SK-N-SH treated with all-trans-retinoic acid at 6 μM for 48 hours (cell line): ENCODE data around the gene SEPTIN5.

Experiments
- ATAC-seq: fragments of 200-7000 bp; cut with Tn5 transposase; 3 replicates; pipeline ENCODE4 v1.9.1; 2020; ENCODE audit warnings: mild to moderate bottlenecking, moderate library complexity
- ARNTL ChIP-seq: fragments of 450-650 bp; formaldehyde crosslinking; IDR thresholded peaks from 2 replicates; pipeline ENCODE4 v1.5.0; 2020; ENCODE audit warnings: low read depth, mild to moderate bottlenecking, moderate library complexity, borderline replicate concordance
- BACH2 ChIP-seq: fragments of 250-450 bp; sonication (Bioruptor Pico); IDR thresholded peaks from 2 replicates; pipeline ENCODE4 v1.9.0; 2021; ENCODE audit warnings: mild to moderate bottlenecking, borderline replicate concordance
- CSDC2 ChIP-seq: fragments of 250-450 bp; sonication (Bioruptor Pico); IDR thresholded peaks from 2 replicates; pipeline ENCODE4 v1.5.0; 2020; ENCODE audit warnings: mild to moderate bottlenecking, moderate library complexity
- CSRNP3 ChIP-seq: fragments of 250-450 bp; sonication (Bioruptor Pico); IDR thresholded peaks from 2 replicates; pipeline ENCODE4 v1.5.1; 2021; ENCODE audit warnings: mild to moderate bottlenecking, moderate library complexity
- ESRRG ChIP-seq: fragments of 250-450 bp; sonication (Bioruptor Pico); IDR thresholded peaks from 2 replicates; pipeline ENCODE4 v1.6.1; 2021; ENCODE audit warnings: mild to moderate bottlenecking
- GLIS3 ChIP-seq: fragments of 250-450 bp; sonication (Bioruptor Pico); IDR thresholded peaks from 2 replicates; pipeline ENCODE4 v1.5.0; 2020; ENCODE audit warnings: mild to moderate bottlenecking, moderate library complexity
- ISL1 ChIP-seq: fragments of 250-450 bp; sonication (Bioruptor Pico); IDR thresholded peaks from 2 replicates; pipeline ENCODE4 v2.1.2; 2022; ENCODE audit warnings: mild to moderate bottlenecking, moderate library complexity
- OSR1 ChIP-seq: fragments of 250-450 bp; sonication (Bioruptor Pico); IDR thresholded peaks from 2 replicates; pipeline ENCODE4 v1.8.0; 2022; ENCODE audit warnings: moderate library complexity, mild to moderate bottlenecking, inconsistent platforms
- PATZ1 ChIP-seq: fragments of 250-450 bp; sonication (Bioruptor Pico); IDR thresholded peaks from 2 replicates; pipeline ENCODE4 v1.8.0; 2020; ENCODE audit warnings: mild to moderate bottlenecking, moderate library complexity, borderline replicate concordance
- PPARA ChIP-seq: fragments of 250-450 bp; sonication (Bioruptor Pico); IDR thresholded peaks from 2 replicates; pipeline ENCODE4 v1.5.0; 2020; ENCODE audit warnings: mild to moderate bottlenecking, borderline replicate concordance
- RARB ChIP-seq: fragments of 250-450 bp; sonication (Bioruptor Pico); IDR thresholded peaks from 2 replicates; pipeline ENCODE4 v1.8.0; 2021; ENCODE audit warnings: mild to moderate bottlenecking, moderate library complexity
- SNAI2 ChIP-seq: fragments of 250-450 bp; sonication (Bioruptor Pico); IDR thresholded peaks from 2 replicates; pipeline ENCODE4 v1.5.0; 2020; ENCODE audit warnings: mild to moderate bottlenecking, moderate library complexity
- TCF4 ChIP-seq: fragments of 250-450 bp; sonication (Bioruptor Pico); IDR thresholded peaks from 2 replicates; pipeline ENCODE4 v1.8.0; 2021; ENCODE audit warnings: mild to moderate bottlenecking, moderate library complexity, borderline replicate concordance
- TOX ChIP-seq: fragments of 250-450 bp; sonication (Bioruptor Pico); IDR thresholded peaks from 2 replicates; pipeline ENCODE4 v1.8.0; 2021; ENCODE audit warnings: mild to moderate bottlenecking, moderate library complexity, borderline replicate concordance
- ZC3H10 ChIP-seq: fragments of 250-450 bp; sonication (Bioruptor Pico); IDR thresholded peaks from 2 replicates; pipeline ENCODE4 v1.5.1; 2021; ENCODE audit warnings: mild to moderate bottlenecking, moderate library complexity
- ZFP3 ChIP-seq: fragments of 250-450 bp; sonication (Bioruptor Pico); IDR thresholded peaks from 2 replicates; pipeline ENCODE4 v1.5.0; 2020; ENCODE audit warnings: mild to moderate bottlenecking, moderate library complexity
- ZFP30 ChIP-seq: fragments of 450-650 bp; formaldehyde crosslinking; IDR thresholded peaks from 2 replicates; pipeline ENCODE4 v1.5.0; 2022; ENCODE audit warnings: mild to moderate bottlenecking, moderate library complexity
- ZNF70 ChIP-seq: fragments of 450-650 bp; formaldehyde crosslinking; IDR thresholded peaks from 2 replicates; pipeline ENCODE4 v1.5.0; 2020; ENCODE audit warnings: mild to moderate bottlenecking, moderate library complexity
- TF ChIP-seq, protein P1 (sequence below): fragments of 250-450 bp; sonication (Bioruptor Pico); IDR thresholded peaks from 2 replicates; pipeline ENCODE4 v1.8.0; 2021; ENCODE audit warnings: low read depth, mild to moderate bottlenecking, moderate library complexity, borderline replicate concordance
- TF ChIP-seq, protein P2 (sequence below): fragments of 250-450 bp; sonication (Bioruptor Pico); IDR thresholded peaks from 2 replicates; pipeline ENCODE4 v1.5.1; 2020; ENCODE audit warnings: low read depth, mild to moderate bottlenecking, moderate library complexity

The SEPTIN5 gene

GRCh38 chr22:19717691-19718455 lies 3.6 kb downstream of the SEPTIN5 start:
- peak; percentile 90 for ATAC-seq

GRCh38 chr22:19718456-19719049 lies 4.2 kb downstream of the SEPTIN5 start:
- ATAC-seq = no peak
- no peak for TF ChIP-seq ISL1 (CRISPR knock-in tag)
- no peak for TF ChIP-seq ZFP3 (CRISPR knock-in tag)
- TF ChIP-seq TOX = no peak
- no peak for TF ChIP-seq RARB (CRISPR knock-in tag)
- TF ChIP-seq PATZ1 = no peak
- TF ChIP-seq BACH2 (CRISPR knock-in tag) = no peak
- TF ChIP-seq ESRRG (CRISPR knock-in tag) = no peak
- TF ChIP-seq TCF4 (CRISPR knock-in tag) = no peak
- no peak for TF ChIP-seq GLIS3
- TF ChIP-seq, protein P1, sequence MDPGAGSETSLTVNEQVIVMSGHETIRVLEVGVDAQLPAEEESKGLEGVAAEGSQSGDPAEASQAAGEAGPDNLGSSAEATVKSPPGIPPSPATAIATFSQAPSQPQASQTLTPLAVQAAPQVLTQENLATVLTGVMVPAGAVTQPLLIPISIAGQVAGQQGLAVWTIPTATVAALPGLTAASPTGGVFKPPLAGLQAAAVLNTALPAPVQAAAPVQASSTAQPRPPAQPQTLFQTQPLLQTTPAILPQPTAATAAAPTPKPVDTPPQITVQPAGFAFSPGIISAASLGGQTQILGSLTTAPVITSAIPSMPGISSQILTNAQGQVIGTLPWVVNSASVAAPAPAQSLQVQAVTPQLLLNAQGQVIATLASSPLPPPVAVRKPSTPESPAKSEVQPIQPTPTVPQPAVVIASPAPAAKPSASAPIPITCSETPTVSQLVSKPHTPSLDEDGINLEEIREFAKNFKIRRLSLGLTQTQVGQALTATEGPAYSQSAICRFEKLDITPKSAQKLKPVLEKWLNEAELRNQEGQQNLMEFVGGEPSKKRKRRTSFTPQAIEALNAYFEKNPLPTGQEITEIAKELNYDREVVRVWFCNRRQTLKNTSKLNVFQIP (CRISPR knock-in tag) = no peak
- no peak for TF ChIP-seq CSRNP3 (CRISPR knock-in tag)
- TF ChIP-seq, protein P2, sequence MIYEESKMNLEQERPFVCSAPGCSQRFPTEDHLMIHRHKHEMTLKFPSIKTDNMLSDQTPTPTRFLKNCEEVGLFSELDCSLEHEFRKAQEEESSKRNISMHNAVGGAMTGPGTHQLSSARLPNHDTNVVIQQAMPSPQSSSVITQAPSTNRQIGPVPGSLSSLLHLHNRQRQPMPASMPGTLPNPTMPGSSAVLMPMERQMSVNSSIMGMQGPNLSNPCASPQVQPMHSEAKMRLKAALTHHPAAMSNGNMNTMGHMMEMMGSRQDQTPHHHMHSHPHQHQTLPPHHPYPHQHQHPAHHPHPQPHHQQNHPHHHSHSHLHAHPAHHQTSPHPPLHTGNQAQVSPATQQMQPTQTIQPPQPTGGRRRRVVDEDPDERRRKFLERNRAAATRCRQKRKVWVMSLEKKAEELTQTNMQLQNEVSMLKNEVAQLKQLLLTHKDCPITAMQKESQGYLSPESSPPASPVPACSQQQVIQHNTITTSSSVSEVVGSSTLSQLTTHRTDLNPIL = no peak
- no peak for TF ChIP-seq OSR1
- TF ChIP-seq PPARA (CRISPR knock-in tag) = no peak
- no peak for TF ChIP-seq ZC3H10

More at GRCh38 chr22:19717691-19718455, 3.6 kb downstream of the SEPTIN5 start:
- TF ChIP-seq ARNTL (CRISPR knock-in tag) = no peak
- no peak for TF ChIP-seq SNAI2 (CRISPR knock-in tag)
- TF ChIP-seq BACH2 (CRISPR knock-in tag) = no peak
- TF ChIP-seq RARB (CRISPR knock-in tag) = no peak
- TF ChIP-seq CSDC2 (CRISPR knock-in tag) = no peak
- TF ChIP-seq ESRRG (CRISPR knock-in tag) = no peak
- no peak for TF ChIP-seq ZFP30
- TF ChIP-seq TCF4 (CRISPR knock-in tag) = no peak
- TF ChIP-seq ZC3H10 = no peak
- no peak for TF ChIP-seq OSR1
- TF ChIP-seq, protein P2 = no peak
- no peak for TF ChIP-seq PPARA (CRISPR knock-in tag)
- TF ChIP-seq TOX = no peak
- no peak for TF ChIP-seq CSRNP3 (CRISPR knock-in tag)
- no peak for TF ChIP-seq PATZ1
- no peak for TF ChIP-seq ZNF70 (CRISPR knock-in tag)
